Melanocyte of skin (primary cell): ENCODE results near the gene PTPN9. TPM values are rescaled to one million over a fixed set of nuclear protein-coding genes. Genes with fewer than 3 reads are reported as not detected.

ENCODE experiments used
- small RNA-seq, 2 donors: library from RNA; depleted of rRNA; stranded (forward); fragments of <200 nt; gene quantifications; one replicate each; pipeline ENCODE3, GENCODE V24; 2012
- total RNA-seq, 2 donors: library from RNA; depleted of rRNA; stranded (reverse); fragments of >200 nt; gene quantifications; 2 replicates each; pipeline ENCODE4 v1.2.3, GENCODE V29; 2012

PTPN9 gene
- 10 to 100 TPM; 18.2 to 29.3 TPM for total RNA-seq

DNA sequence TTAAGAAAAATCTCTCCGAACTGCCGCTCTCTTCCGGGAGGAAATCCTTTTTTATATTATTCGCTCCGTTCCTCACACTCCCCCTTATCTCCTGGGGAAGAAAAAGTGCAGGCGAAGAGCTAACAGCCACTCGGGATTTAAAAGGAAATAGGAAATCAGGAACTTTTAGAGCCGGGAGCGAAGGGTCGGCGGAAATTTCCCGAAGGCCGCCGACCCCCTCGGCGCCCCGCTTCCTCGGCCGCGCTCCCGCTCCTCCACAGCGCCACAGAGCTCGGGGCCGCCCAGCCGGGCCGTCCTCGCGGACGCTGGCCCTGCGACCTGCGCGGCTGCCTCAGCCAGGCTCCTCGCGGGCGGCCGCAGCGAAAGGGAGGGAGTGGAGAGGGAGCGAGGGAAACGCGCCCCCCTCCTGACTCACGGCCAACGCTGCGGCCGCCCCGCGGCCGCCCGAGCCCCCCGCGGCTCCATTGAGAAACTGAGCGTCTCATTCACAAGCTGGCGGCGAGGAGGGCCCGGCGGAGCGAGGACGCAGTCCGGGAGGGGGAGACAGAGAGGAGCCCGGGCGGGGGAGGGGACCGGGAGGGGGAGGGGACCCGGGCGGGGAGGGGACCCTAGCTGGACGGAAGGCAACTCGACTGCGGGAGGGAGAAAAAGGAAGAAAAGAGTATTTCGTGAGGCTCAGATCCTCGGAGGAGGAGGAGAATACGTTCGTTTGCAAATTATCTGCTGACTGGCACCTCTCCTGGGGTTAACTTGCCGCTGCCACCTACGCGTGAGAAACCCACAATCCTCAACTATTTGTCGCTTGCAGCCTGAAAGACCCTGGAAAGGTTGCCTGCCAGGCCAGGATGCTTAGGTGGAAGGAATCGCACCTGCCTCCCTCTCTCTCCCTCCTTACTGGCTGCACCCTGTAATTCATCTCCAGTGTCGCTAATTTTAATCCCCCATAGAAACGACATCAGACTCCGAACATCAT, at the start of gene PTPN9:
PTPN9 (minus strand) TSS at position 368 of the 973 bp plus-strand sequence. CDS start 539 bp downstream, outside the sequence.

DNA sequence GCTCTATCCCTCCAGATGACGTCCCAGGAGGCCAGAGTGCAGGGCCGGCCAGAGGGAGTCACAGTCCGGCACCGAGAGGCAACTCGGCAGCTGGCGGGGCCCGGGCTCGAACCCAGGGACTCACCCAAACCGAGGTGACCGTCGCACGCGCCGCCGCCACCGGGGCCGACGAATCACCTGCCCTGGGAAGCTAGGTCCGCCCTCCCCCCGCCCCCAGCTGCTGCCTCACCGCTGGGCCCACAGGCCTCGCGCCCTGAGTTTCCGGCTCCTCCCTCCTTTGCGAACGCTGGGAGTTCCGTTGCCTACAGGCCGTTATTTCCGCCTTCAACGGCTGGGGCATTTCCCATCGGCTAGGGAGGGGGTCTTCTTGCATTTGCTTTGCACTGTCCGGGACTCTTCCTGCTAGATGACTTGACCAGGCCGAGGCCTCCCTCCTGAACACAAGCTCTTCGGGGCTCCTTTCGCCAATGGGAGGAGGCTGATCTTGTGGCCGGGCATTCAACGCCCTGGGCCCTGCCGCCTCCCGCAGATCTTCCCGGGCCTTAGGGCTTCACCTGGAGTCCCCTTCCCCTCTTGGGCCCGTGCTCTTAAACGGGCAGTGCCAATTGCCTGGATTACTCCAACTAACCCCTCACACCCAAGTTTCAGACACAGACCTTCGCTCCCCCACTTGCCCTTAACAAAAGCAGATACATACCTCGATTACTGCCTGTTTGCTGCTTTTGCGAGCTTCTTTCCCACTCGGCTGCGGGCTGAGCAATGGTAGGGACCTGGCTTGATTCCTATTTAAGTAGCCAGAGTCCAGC, 46.6 kb upstream of the PTPN9 start, which contains the start of gene SNUPN:
SNUPN (minus strand) TSS at position 184 of the 806 bp plus-strand sequence. CDS start 4,674 bp downstream, outside the sequence.

GRCh38 chr15:75451674-75452363, 127.3 kb downstream of the PTPN9 start, which contains the start of gene SIN3A:
Gene SIN3A, minus strand, starts transcription at chr15:75451690. Its CDS starts 21,315 bp downstream, at chr15:75430375.

Small RNA genes within 50 kb of the gene (small RNA-seq; reads per million reads assigned to genes)
- 0 reads per million in 2 donors for gene AC105036.1
- 0 reads per million in 2 donors for gene AC105036.2

Other genes with a start within 250 kb of the PTPN9 start
- 100 to 1,000 TPM; 130 to 190 TPM for gene COMMD4, start 243.3 kb downstream of the PTPN9 start, total RNA-seq
- 1 to 10 TPM; 5.7 to 8.6 TPM for gene NEIL1, start 232.3 kb downstream of the PTPN9 start, total RNA-seq
- 100 to 1,000 TPM in 1 of 2 donors, 10 to 100 TPM in 1; 89.6 to 131 TPM for gene MAN2C1, start 210.7 kb downstream of the PTPN9 start, total RNA-seq
- 10 to 100 TPM; 18.9 to 28.6 TPM for gene SIN3A, start 127.6 kb downstream of the PTPN9 start, total RNA-seq
- gene SNUPN, start 46.4 kb upstream of the PTPN9 start, total RNA-seq = 10 to 100 TPM; 28.2 to 34.6 TPM
- gene IMP3, start 60.9 kb upstream of the PTPN9 start, total RNA-seq = 100 to 1,000 TPM; 111 to 139 TPM
- gene SNX33, start 68.6 kb upstream of the PTPN9 start, total RNA-seq = 10 to 100 TPM; 15.3 to 18.6 TPM
- gene CSPG4, start 133.5 kb upstream of the PTPN9 start, total RNA-seq = 100 to 1,000 TPM; 100 to 168 TPM